NCI-H146 treated with DMSO at 0.1 percent for 48 hours (cell line): ENCODE measurements around the gene HIPK2.

Experiments
- DNase-seq: peaks from one replicate; lab custom pipeline; 2025; ENCODE audit not compliant: unreplicated experiment; lab: John Stamatoyannopoulos, UW

The HIPK2 gene

GRCh38 chr7:139753081-139753692 lies 24.6 kb downstream of the HIPK2 start:
- DNase-seq, result no peak

- no peak for DNase-seq
These were observed 25.2 kb downstream of the HIPK2 start for GRCh38 chr7:139752604-139753003.

- no peak for DNase-seq
These were observed 25.6 kb downstream of the HIPK2 start for GRCh38 chr7:139752148-139752547.

- no peak for DNase-seq
These were observed 27.2 kb downstream of the HIPK2 start for GRCh38 chr7:139750459-139751095.

- peak; percentile 71 for DNase-seq
These were observed 28.3 kb downstream of the HIPK2 start for GRCh38 chr7:139749545-139749944.

- DNase-seq, result no peak
These were observed 28.9 kb downstream of the HIPK2 start for GRCh38 chr7:139748941-139749340.

GRCh38 chr7:139748373-139748765 lies 29.4 kb downstream of the HIPK2 start:
- DNase-seq, result no peak

- no peak for DNase-seq
These were observed 30.0 kb downstream of the HIPK2 start for GRCh38 chr7:139747662-139748372.

- DNase-seq, result no peak
These were observed 31.1 kb downstream of the HIPK2 start for GRCh38 chr7:139746652-139747051.

- DNase-seq, result peak; percentile 74
These were observed 32.1 kb downstream of the HIPK2 start for GRCh38 chr7:139745678-139746143.

- DNase-seq, result no peak
These were observed 32.8 kb downstream of the HIPK2 start for GRCh38 chr7:139744768-139745677.

- DNase-seq, result no peak
These were observed 33.6 kb downstream of the HIPK2 start for GRCh38 chr7:139743967-139744767.

- no peak for DNase-seq
These were observed 34.4 kb downstream of the HIPK2 start for GRCh38 chr7:139743267-139743966.

- DNase-seq, result no peak
These were observed 35.9 kb downstream of the HIPK2 start for GRCh38 chr7:139741789-139742344.

GRCh38 chr7:139741239-139741638 lies 36.6 kb downstream of the HIPK2 start:
- DNase-seq, result no peak

GRCh38 chr7:139739863-139740597 lies 37.8 kb downstream of the HIPK2 start:
- no peak for DNase-seq

- no peak for DNase-seq
These were observed 39.0 kb downstream of the HIPK2 start for GRCh38 chr7:139738772-139739171.

GRCh38 chr7:139738101-139738489 lies 39.7 kb downstream of the HIPK2 start:
- DNase-seq, result no peak
